GM06990 (cell line): ENCODE results near the gene PAPOLG.
A peak's percentile ranks its signal among the peaks of the same experiment; 100 is the strongest.

Source experiments
- DNase-seq: peaks from one replicate; pipeline ENCODE4 v3.0.0-alpha.2; 2011; ENCODE audit not compliant: insufficient read length; ENCODE audit errors: extremely low read depth
- H3K27me3 ChIP-seq: replicated peaks from 2 replicates; pipeline ENCODE4 v1.6.0; 2011; ENCODE audit warnings: low read length; ENCODE audit not compliant: control insufficient read depth, insufficient read depth
- H3K36me3 ChIP-seq: 2 replicates; pipeline ENCODE4 v1.5.1; 2011; ENCODE audit warnings: low read length; ENCODE audit not compliant: control insufficient read depth, insufficient read depth
- H3K4me3 ChIP-seq: replicated peaks from 2 replicates; pipeline ENCODE4 v1.5.1; 2011; ENCODE audit warnings: low read depth, mild to moderate bottlenecking, control low read depth, low read length
- CTCF ChIP-seq: IDR thresholded peaks from 2 replicates; pipeline ENCODE4 v1.5.1; 2011; ENCODE audit warnings: low read length, control low read depth, mild to moderate bottlenecking, inconsistent platforms; ENCODE audit not compliant: insufficient read depth, poor library complexity, severe bottlenecking

PAPOLG gene

GRCh38 chr2:60778352-60778751, 22.3 kb downstream of the PAPOLG start:
- H3K27me3 ChIP-seq, result no peaks in the 10 kb centered on the region
- H3K36me3 ChIP-seq, result peaks cover 4% of the 10 kb centered on the region
- no peak overlapping the region for H3K4me3 ChIP-seq
- no peak for TF ChIP-seq CTCF
- no peak for DNase-seq

- Histone ChIP-seq H3K4me3 (no peak overlapping the region), H3K27me3 (no peaks in the 10 kb centered on the region), H3K36me3 (peaks cover 4% of the 10 kb centered on the region)
- no peak for DNase-seq
- no peak for TF ChIP-seq CTCF
Observed at GRCh38 chr2:60779426-60779825, 23.4 kb downstream of the PAPOLG start.

- TF ChIP-seq CTCF, result no peak
- Histone ChIP-seq H3K36me3 (peaks cover 4% of the 10 kb centered on the region), H3K4me3 (no peak overlapping the region), H3K27me3 (no peaks in the 10 kb centered on the region)
- DNase-seq, result no peak
Observed at GRCh38 chr2:60780721-60781120, 24.7 kb downstream of the PAPOLG start.

- DNase-seq, result no peak
- Histone ChIP-seq H3K36me3 (peaks cover 3% of the 10 kb centered on the region; the same call in 1 of the 2 replicates), H3K4me3 (no peak overlapping the region), H3K27me3 (no peaks in the 10 kb centered on the region)
- TF ChIP-seq CTCF, result no peak
Observed at GRCh38 chr2:60793169-60793568, 37.1 kb downstream of the PAPOLG start.

GRCh38 chr2:60794271-60794863, 38.3 kb downstream of the PAPOLG start:
- DNase-seq, result no peak
- H3K4me3 ChIP-seq, result no peak overlapping the region
- H3K27me3 ChIP-seq, result no peaks in the 10 kb centered on the region
- peaks cover 3% of the 10 kb centered on the region; the same call in 1 of the 2 replicates for H3K36me3 ChIP-seq
- TF ChIP-seq CTCF, result peak; percentile 45
